HEK293 (cell line): ENCODE data around the gene CDC14A.

ENCODE experiments used
- CTCF ChIP-seq: fragments of 450-650 bp; formaldehyde crosslinking; IDR thresholded peaks from 2 replicates; pipeline ENCODE4 v1.5.1; 2016; ENCODE audit warnings: missing biosample characterization, missing genetic modification characterization
- KLF1 ChIP-seq: fragments of 450-650 bp; formaldehyde crosslinking; IDR thresholded peaks from 2 replicates; pipeline ENCODE4 v1.5.1; 2016; ENCODE audit warnings: missing biosample characterization, missing genetic modification characterization
- MZF1 ChIP-seq: fragments of 450-650 bp; formaldehyde crosslinking; IDR thresholded peaks from 2 replicates; pipeline ENCODE4 v1.5.1; 2017; ENCODE audit warnings: missing biosample characterization, missing genetic modification characterization, borderline replicate concordance
- OSR2 ChIP-seq: fragments of 450-650 bp; formaldehyde crosslinking; IDR thresholded peaks from 2 replicates; pipeline ENCODE4 v1.5.1; 2016; ENCODE audit warnings: missing biosample characterization, missing genetic modification characterization
- PBX3 ChIP-seq: sonication (generic); formaldehyde crosslinking; IDR thresholded peaks from 2 replicates; pipeline ENCODE4 v1.8.1; 2022; ENCODE audit warnings: mild to moderate bottlenecking, moderate library complexity, missing genetic modification reagents
- PRDM1 ChIP-seq: fragments of 450-650 bp; formaldehyde crosslinking; IDR thresholded peaks from 2 replicates; pipeline ENCODE4; 2016; ENCODE audit warnings: missing biosample characterization, missing genetic modification characterization
- REST ChIP-seq: fragments of 450-650 bp; formaldehyde crosslinking; IDR thresholded peaks from 2 replicates; pipeline ENCODE4 v1.5.1; 2016; ENCODE audit warnings: missing biosample characterization, missing genetic modification characterization
- SP2 ChIP-seq: fragments of 450-650 bp; formaldehyde crosslinking; IDR thresholded peaks from 2 replicates; pipeline ENCODE4 v1.5.1; 2016; ENCODE audit warnings: missing biosample characterization, missing genetic modification characterization
- TCF7L2 ChIP-seq: IDR thresholded peaks from 2 replicates; pipeline ENCODE4 v1.6.1; 2011; ENCODE audit warnings: low read depth, mild to moderate bottlenecking, inconsistent platforms, low read length, moderate library complexity, borderline replicate concordance
- ZBTB26 ChIP-seq: fragments of 450-650 bp; formaldehyde crosslinking; optimal IDR thresholded peaks from 2 replicates; pipeline ENCODE3; 2016; ENCODE audit warnings: missing biosample characterization, mild to moderate bottlenecking, missing genetic modification characterization
- ZFP3 ChIP-seq: fragments of 450-650 bp; formaldehyde crosslinking; IDR thresholded peaks from 2 replicates; pipeline ENCODE4 v1.5.1; 2016; ENCODE audit warnings: low read depth, missing biosample characterization, missing genetic modification characterization
- ZNF211 ChIP-seq: fragments of 450-650 bp; formaldehyde crosslinking; IDR thresholded peaks from 2 replicates; pipeline ENCODE4 v1.5.1; 2016; ENCODE audit warnings: low read depth, missing biosample characterization, missing genetic modification characterization
- ZNF560 ChIP-seq: fragments of 450-650 bp; formaldehyde crosslinking; IDR thresholded peaks from 2 replicates; pipeline ENCODE4 v1.5.1; 2017; ENCODE audit warnings: missing biosample characterization, missing genetic modification characterization, borderline replicate concordance
- ZNF639 ChIP-seq: fragments of 450-650 bp; formaldehyde crosslinking; IDR thresholded peaks from 2 replicates; pipeline ENCODE4 v1.5.1; 2016; ENCODE audit warnings: missing biosample characterization, missing genetic modification characterization

- TF ChIP-seq TCF7L2, result no peak
- TF ChIP-seq ZNF560 (tag by site-specific recombination), result no peak
- TF ChIP-seq ZFP3 (tag by site-specific recombination), result no peak
- no peak for TF ChIP-seq CTCF (tag by site-specific recombination)
- TF ChIP-seq OSR2 (tag by site-specific recombination), result no peak
- no peak for TF ChIP-seq ZNF211
- no peak for TF ChIP-seq ZBTB26 (tag by site-specific recombination)
- TF ChIP-seq PRDM1, result no peak
- no peak for TF ChIP-seq SP2 (tag by site-specific recombination)
- no peak for TF ChIP-seq KLF1
- TF ChIP-seq MZF1 (tag by site-specific recombination), result no peak
- no peak for TF ChIP-seq REST
- no peak for TF ChIP-seq ZNF639 (tag by site-specific recombination)
- no peak for TF ChIP-seq PBX3 (CRISPR knock-in tag)
These were observed 3.1 kb upstream of the CDC14A start for GRCh38 chr1:100349246-100349645.
